Activated T-cell treated with anti-CD3 and anti-CD28 coated beads, Interleukin-2, amount 50 U/mL, for 4 hours (primary cell): ENCODE measurements around the gene SRSF12. TPM values are rescaled to one million over a fixed set of nuclear protein-coding genes. Genes with fewer than 3 reads are reported as not detected.

ENCODE experiments used
- ATAC-seq, 2 donors: fragments of 200-7000 bp; cut with Tn5 transposase; one replicate each; pipeline ENCODE4 v1.10.0; 2021
- DNase-seq: peaks from one replicate; pipeline ENCODE4 v3.0.0-alpha.2; 2020
- H3K27me3 Mint-ChIP-seq: one replicate; pipeline ENCODE4 v1.8.0; 2021; ENCODE audit warnings: low read depth, mixed read lengths
- H3K36me3 Mint-ChIP-seq: one replicate; pipeline ENCODE4 v1.8.0; 2022; ENCODE audit warnings: mixed read lengths; ENCODE audit not compliant: insufficient read depth
- H3K4me1 Mint-ChIP-seq: one replicate; pipeline ENCODE4 v1.8.0; 2021; ENCODE audit warnings: low read depth, mixed read lengths
- H3K4me3 Mint-ChIP-seq: one replicate; pipeline ENCODE4 v1.8.0; 2021; ENCODE audit warnings: mild to moderate bottlenecking, moderate library complexity, mixed read lengths
- H3K9me3 Mint-ChIP-seq: one replicate; pipeline ENCODE4 v1.8.0; 2021; ENCODE audit warnings: mixed read lengths
- total RNA-seq, 3 donors: library from RNA; stranded (reverse); gene quantifications; one replicate each; pipeline ENCODE4 v1.2.1, GENCODE V29; 2021

SRSF12 gene
- 1 to 10 TPM in 1 of 3 donors, under 1 TPM in 2; 0.11 to 1.3 (median 0.30) TPM for total RNA-seq

GRCh38 chr6:89117211-89118108, at the start of gene SRSF12:
TSS of gene SRSF12 (minus strand) at chr6:89118071. CDS start at chr6:89117887, 184 bp downstream.
- Mint-ChIP-seq H3K27me3 (peaks cover 6% of the 10 kb centered on the region), H3K4me3 (peak within 1 kb of the TSS; percentile 80)
- peak; percentile 93 for ATAC-seq

GRCh38 chr6:89162047-89162371, 44.1 kb upstream of the SRSF12 start:
- no peak overlapping the region for H3K4me3 Mint-ChIP-seq
- DNase-seq, result no peak
- no peaks in the 10 kb centered on the region for H3K27me3 Mint-ChIP-seq
- H3K4me1 Mint-ChIP-seq, result no peaks in the 10 kb centered on the region
- peaks cover 37% of the 10 kb centered on the region for H3K36me3 Mint-ChIP-seq
- no peak for ATAC-seq
- no peaks in the 10 kb centered on the region for H3K9me3 Mint-ChIP-seq

More at GRCh38 chr6:89117211-89118108, at the start of gene SRSF12:
- H3K9me3 Mint-ChIP-seq, result no peaks in the 10 kb centered on the region
- DNase-seq, result peak; percentile 29
- H3K36me3 Mint-ChIP-seq, result no peaks in the 10 kb centered on the region
- peaks cover 5% of the 10 kb centered on the region for H3K4me1 Mint-ChIP-seq

GRCh38 chr6:89161326-89162046, 43.6 kb upstream of the SRSF12 start:
- ATAC-seq (no peak), DNase-seq (no peak)
- Mint-ChIP-seq H3K9me3 (no peaks in the 10 kb centered on the region), H3K4me1 (peaks cover under 1% of the 10 kb centered on the region), H3K27me3 (no peaks in the 10 kb centered on the region), H3K36me3 (peaks cover 39% of the 10 kb centered on the region), H3K4me3 (no peak overlapping the region)

- Mint-ChIP-seq H3K4me3 (no peak overlapping the region), H3K27me3 (no peaks in the 10 kb centered on the region), H3K36me3 (peaks cover 44% of the 10 kb centered on the region), H3K4me1 (peaks cover 2% of the 10 kb centered on the region), H3K9me3 (no peaks in the 10 kb centered on the region)
- no peak for DNase-seq
- ATAC-seq, result no peak
Measured at GRCh38 chr6:89160331-89161092, 42.6 kb upstream of the SRSF12 start.

GRCh38 chr6:89154131-89154530, 36.3 kb upstream of the SRSF12 start:
- peaks cover 4% of the 10 kb centered on the region for H3K4me1 Mint-ChIP-seq
- H3K4me3 Mint-ChIP-seq, result no peak overlapping the region
- H3K27me3 Mint-ChIP-seq, result no peaks in the 10 kb centered on the region
- DNase-seq (no peak), ATAC-seq (no peak)
- H3K36me3 Mint-ChIP-seq, result peaks cover 27% of the 10 kb centered on the region
- H3K9me3 Mint-ChIP-seq, result no peaks in the 10 kb centered on the region

- Mint-ChIP-seq H3K9me3 (no peaks in the 10 kb centered on the region), H3K36me3 (peaks cover 13% of the 10 kb centered on the region), H3K4me1 (peaks cover 33% of the 10 kb centered on the region), H3K4me3 (peak overlapping the region; percentile 46), H3K27me3 (no peaks in the 10 kb centered on the region)
- DNase-seq (peak; percentile 18), ATAC-seq (no peak)
Measured at GRCh38 chr6:89148016-89148750, 30.3 kb upstream of the SRSF12 start.

GRCh38 chr6:89146718-89147700, 29.1 kb upstream of the SRSF12 start:
- Mint-ChIP-seq H3K4me1 (peaks cover 33% of the 10 kb centered on the region), H3K36me3 (peaks cover 13% of the 10 kb centered on the region), H3K4me3 (peak overlapping the region; percentile 83), H3K9me3 (no peaks in the 10 kb centered on the region), H3K27me3 (no peaks in the 10 kb centered on the region)
- ATAC-seq (no peak), DNase-seq (no peak)

GRCh38 chr6:89145956-89146717, 28.3 kb upstream of the SRSF12 start, which contains the start of gene PM20D2:
TSS of gene PM20D2 (plus strand) at chr6:89146055. CDS start at chr6:89146145, 90 bp downstream.
- Mint-ChIP-seq H3K4me3 (peak within 1 kb of the TSS; percentile 93), H3K27me3 (no peaks in the 10 kb centered on the region), H3K36me3 (peaks cover 13% of the 10 kb centered on the region), H3K4me1 (peaks cover 33% of the 10 kb centered on the region), H3K9me3 (no peaks in the 10 kb centered on the region)
- DNase-seq, result peak; percentile 57
- ATAC-seq, result peak; percentile 79 to 84

GRCh38 chr6:89145091-89145955, 27.5 kb upstream of the SRSF12 start:
- Mint-ChIP-seq H3K36me3 (peaks cover 13% of the 10 kb centered on the region), H3K4me3 (peak overlapping the region; percentile 93), H3K9me3 (no peaks in the 10 kb centered on the region), H3K27me3 (no peaks in the 10 kb centered on the region), H3K4me1 (peaks cover 33% of the 10 kb centered on the region)
- ATAC-seq (peak; percentile 74 to 77), DNase-seq (peak; percentile 10)

- Mint-ChIP-seq H3K4me3 (peak overlapping the region; percentile 31), H3K27me3 (no peaks in the 10 kb centered on the region), H3K36me3 (peaks cover 8% of the 10 kb centered on the region), H3K9me3 (no peaks in the 10 kb centered on the region), H3K4me1 (peaks cover 33% of the 10 kb centered on the region)
- no peak for DNase-seq
- ATAC-seq, result no peak
Measured at GRCh38 chr6:89144354-89144906, 26.6 kb upstream of the SRSF12 start.

GRCh38 chr6:89140347-89141156, 22.7 kb upstream of the SRSF12 start:
- no peaks in the 10 kb centered on the region for H3K27me3 Mint-ChIP-seq
- no peaks in the 10 kb centered on the region for H3K36me3 Mint-ChIP-seq
- no peak overlapping the region for H3K4me3 Mint-ChIP-seq
- no peak for DNase-seq
- H3K4me1 Mint-ChIP-seq, result peaks cover 9% of the 10 kb centered on the region
- H3K9me3 Mint-ChIP-seq, result no peaks in the 10 kb centered on the region
- ATAC-seq, result no peak
